ENCODE data around the gene XRRA1. TPM values are rescaled to one million over a fixed set of nuclear protein-coding genes. Genes with fewer than 3 reads are reported as not detected.

Gene XRRA1
- total and polyA plus RNA-seq, 2 of the 13 experiments (the other 11 are each of a cell fraction or from before 2014, with no cell fraction given): 7.6 to 10.5 TPM

DNA sequence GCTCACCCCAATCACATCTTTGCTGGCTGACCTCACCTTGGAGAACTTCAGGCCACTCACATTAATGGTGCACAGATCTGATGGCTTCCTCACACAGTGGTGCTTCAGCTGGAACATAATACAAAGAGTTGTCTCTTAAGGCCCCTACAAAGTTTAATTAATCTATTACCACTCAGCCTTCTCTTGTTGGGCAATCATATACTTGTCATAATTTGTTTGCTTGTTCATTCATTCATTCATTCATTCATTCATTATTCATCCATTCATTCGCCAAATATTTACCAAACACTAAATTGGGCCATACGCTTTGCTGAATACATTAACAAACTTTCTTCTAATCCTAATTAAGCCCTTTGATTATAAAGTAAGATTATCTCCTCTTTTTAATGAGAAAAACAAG, 15.1 kb downstream of the XRRA1 start:
- no peaks in the 10 kb centered on the region for H4K20me1 ChIP-seq (ENCODE audit: insufficient read depth, low read length)
- H3K36me3 ChIP-seq (replicated peaks in 1 of 2; ENCODE audit: control insufficient read depth in 1 of 2, insufficient read depth in 2 of 2, low read length in 2 of 2): peaks cover 13 to 64% of the 10 kb centered on the region in 2 experiments; a peak in 4 of 5 replicates
- ATAC-seq: no peak
- no peak for DNase-seq (ENCODE audit: low spot score)
- POLR2A ChIA-PET: no interaction called here
- BruUV-seq (replicated peaks): no TSS peak
- FAIRE-seq: no peak
- no peak overlapping the region for H3K9ac ChIP-seq (ENCODE audit: insufficient read depth, low read depth, low read length)
- TF ChIP-seq PRDM4 (CRISPR knock-in tag; IDR thresholded peaks at IDR 0.05; ENCODE audit: borderline replicate concordance) (no peak), PRPF4 (IDR thresholded peaks at IDR 0.05; ENCODE audit: low read depth, low read length, poor library complexity, severe bottlenecking) (no peak), ZNF776 (CRISPR knock-in tag; IDR thresholded peaks at IDR 0.05) (no peak), ZSCAN5A (CRISPR knock-in tag; IDR thresholded peaks at IDR 0.05; ENCODE audit: borderline replicate concordance) (no peak), ZNF792 (CRISPR knock-in tag; IDR thresholded peaks at IDR 0.05) (no peak), ZNF891 (CRISPR knock-in tag; IDR thresholded peaks at IDR 0.05) (no peak), ZNF652 (CRISPR knock-in tag; IDR thresholded peaks at IDR 0.05; ENCODE audit: borderline replicate concordance, low read depth) (no peak), KAT7 (CRISPR knock-in tag; IDR thresholded peaks at IDR 0.05; ENCODE audit: borderline replicate concordance) (no peak), ZNF607 (CRISPR knock-in tag; IDR thresholded peaks at IDR 0.05; ENCODE audit: borderline replicate concordance) (no peak), SATB2 (CRISPR knock-in tag; IDR thresholded peaks at IDR 0.05) (no peak), PAX8 (CRISPR knock-in tag; IDR thresholded peaks at IDR 0.05; ENCODE audit: borderline replicate concordance) (no peak), MTA3 (CRISPR knock-in tag; IDR thresholded peaks at IDR 0.05) (no peak), IRF9 (CRISPR knock-in tag; IDR thresholded peaks at IDR 0.05; ENCODE audit: borderline replicate concordance) (no peak)
- TF ChIP-seq, protein P1, sequence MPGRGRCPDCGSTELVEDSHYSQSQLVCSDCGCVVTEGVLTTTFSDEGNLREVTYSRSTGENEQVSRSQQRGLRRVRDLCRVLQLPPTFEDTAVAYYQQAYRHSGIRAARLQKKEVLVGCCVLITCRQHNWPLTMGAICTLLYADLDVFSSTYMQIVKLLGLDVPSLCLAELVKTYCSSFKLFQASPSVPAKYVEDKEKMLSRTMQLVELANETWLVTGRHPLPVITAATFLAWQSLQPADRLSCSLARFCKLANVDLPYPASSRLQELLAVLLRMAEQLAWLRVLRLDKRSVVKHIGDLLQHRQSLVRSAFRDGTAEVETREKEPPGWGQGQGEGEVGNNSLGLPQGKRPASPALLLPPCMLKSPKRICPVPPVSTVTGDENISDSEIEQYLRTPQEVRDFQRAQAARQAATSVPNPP (CRISPR knock-in tag; IDR thresholded peaks at IDR 0.05): no peak
- TF ChIP-seq, protein P2, sequence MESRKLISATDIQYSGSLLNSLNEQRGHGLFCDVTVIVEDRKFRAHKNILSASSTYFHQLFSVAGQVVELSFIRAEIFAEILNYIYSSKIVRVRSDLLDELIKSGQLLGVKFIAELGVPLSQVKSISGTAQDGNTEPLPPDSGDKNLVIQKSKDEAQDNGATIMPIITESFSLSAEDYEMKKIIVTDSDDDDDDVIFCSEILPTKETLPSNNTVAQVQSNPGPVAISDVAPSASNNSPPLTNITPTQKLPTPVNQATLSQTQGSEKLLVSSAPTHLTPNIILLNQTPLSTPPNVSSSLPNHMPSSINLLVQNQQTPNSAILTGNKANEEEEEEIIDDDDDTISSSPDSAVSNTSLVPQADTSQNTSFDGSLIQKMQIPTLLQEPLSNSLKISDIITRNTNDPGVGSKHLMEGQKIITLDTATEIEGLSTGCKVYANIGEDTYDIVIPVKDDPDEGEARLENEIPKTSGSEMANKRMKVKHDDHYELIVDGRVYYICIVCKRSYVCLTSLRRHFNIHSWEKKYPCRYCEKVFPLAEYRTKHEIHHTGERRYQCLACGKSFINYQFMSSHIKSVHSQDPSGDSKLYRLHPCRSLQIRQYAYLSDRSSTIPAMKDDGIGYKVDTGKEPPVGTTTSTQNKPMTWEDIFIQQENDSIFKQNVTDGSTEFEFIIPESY (CRISPR knock-in tag; IDR thresholded peaks at IDR 0.05): no peak
- no peaks in the 10 kb centered on the region for H3K9me3 ChIP-seq (ENCODE audit: low read length)
- H3K27ac ChIP-seq (ENCODE audit: extremely low read length, insufficient read depth, low read length): no peak overlapping the region
- CTCF ChIA-PET (ENCODE audit: low intra/inter-chr PET ratio, low total read pairs): no interaction called here
- 100% methylated on average over 2 of the region's 2 CpGs for WGBS (ENCODE audit: low lambda C conversion rate)
- H3K4me3 ChIP-seq (replicated peaks in 1 of 3; ENCODE audit: insufficient read depth in 1 of 3, low read depth in 2 of 3, low read length in 3 of 3): no peak overlapping the region
- no peak overlapping the region for H3K4me2 ChIP-seq (ENCODE audit: low read depth, low read length)
- intact Hi-C loops (cut with micrococcal nuclease; ENCODE audit: unreplicated experiment) (no loop called here), in situ Hi-C loops (cut with HindIII; ENCODE audit: extremely low pct_ligation_motif_present, low pct_unique_long_range_greater_than_20kb) (loop anchor here (5.0 to 10.0 kb wide), 2 partner anchors 89 to 311 kb away; partner anchors contain the start of gene TPBGL)
- no peaks in the 10 kb centered on the region for H3K79me2 ChIP-seq (ENCODE audit: insufficient read depth, low read length)
- no peaks in the 10 kb centered on the region for H3K27me3 ChIP-seq (ENCODE audit: control insufficient read depth in 1 of 2, insufficient read depth in 2 of 2, low read length in 2 of 2)
- no peak overlapping the region for H2AFZ ChIP-seq (ENCODE audit: low read length)
- no peaks in the 10 kb centered on the region for H3K4me1 ChIP-seq (ENCODE audit: insufficient read depth, low read length)
